Liver (tissue), 9 donors: Measurements from ENCODE around the gene KRT9. TPM values are rescaled to one million over a fixed set of nuclear protein-coding genes. Genes with fewer than 3 reads are reported as not detected.

Experiments
- DNase-seq: peaks from one replicate; pipeline ENCODE4 v3.0.0-alpha.2; 2017; ENCODE audit warnings: low spot score
- H3K27ac ChIP-seq, 2 donors: one replicate each; pipeline ENCODE4 v1.7.0; 2013; ENCODE audit warnings: inconsistent platforms in 2 of 2, low read length in 2 of 2, control low read depth in 1 of 2, low read depth in 1 of 2, mild to moderate bottlenecking in 1 of 2
- H3K27me3 ChIP-seq, 4 donors: one replicate each; pipeline versions ENCODE4 v1.6.1 to v1.7.0; 2013; ENCODE audit warnings: low read length in 3 of 4, inconsistent platforms in 1 of 4, mild to moderate bottlenecking in 1 of 4, moderate library complexity in 1 of 4; ENCODE audit not compliant: control insufficient read depth in 4 of 4, insufficient read depth in 4 of 4
- H3K36me3 ChIP-seq, 4 donors: one replicate each; pipeline versions ENCODE4 v1.6.1 to v1.7.0; 2013; ENCODE audit warnings: low read length in 3 of 4, mild to moderate bottlenecking in 3 of 4, low read depth in 1 of 4, moderate library complexity in 1 of 4; ENCODE audit not compliant: control insufficient read depth in 4 of 4, insufficient read depth in 3 of 4
- H3K4me1 ChIP-seq, 4 donors: one replicate each; pipeline versions ENCODE4 v1.6.1 to v1.7.0; 2013; ENCODE audit warnings: low read length in 3 of 4, mild to moderate bottlenecking in 3 of 4, moderate library complexity in 1 of 4; ENCODE audit not compliant: control insufficient read depth in 4 of 4, insufficient read depth in 4 of 4
- H3K4me3 ChIP-seq, 3 donors: one replicate each; pipeline versions ENCODE4 v1.6.1 to v1.7.0; 2013; ENCODE audit warnings: low read length in 3 of 3, control low read depth in 1 of 3, low read depth in 1 of 3, mild to moderate bottlenecking in 1 of 3
- H3K9ac ChIP-seq, 2 donors: one replicate each; pipeline ENCODE4 v1.7.0; 2013; ENCODE audit warnings: low read length in 2 of 2, mild to moderate bottlenecking in 2 of 2, moderate library complexity in 2 of 2, control low read depth in 1 of 2, low read depth in 1 of 2
- H3K9me3 ChIP-seq, 4 donors: one replicate each; pipeline versions ENCODE4 v1.6.1 to v1.7.0; 2013; ENCODE audit warnings: low read length in 3 of 4; ENCODE audit not compliant: control insufficient read depth in 4 of 4
- EGR1 ChIP-seq, 2 donors: IDR thresholded peaks; 2 replicates each; pipeline ENCODE4 v1.6.1; 2016 to 2018; ENCODE audit warnings: antibody characterized with exemption in 2 of 2, low read depth in 2 of 2
- FOXA1 ChIP-seq: IDR thresholded peaks from 2 replicates; pipeline ENCODE4 v1.6.1; 2016; ENCODE audit warnings: antibody characterized with exemption
- FOXA2 ChIP-seq: IDR thresholded peaks from 2 replicates; pipeline ENCODE4 v1.6.1; 2016; ENCODE audit warnings: antibody characterized with exemption
- GABPA ChIP-seq, 2 donors: IDR thresholded peaks in 1 of 2; conservative IDR thresholded peaks in 1 of 2; 2 replicates each; pipeline ENCODE4 v1.6.1; 2016; ENCODE audit warnings: antibody characterized with exemption in 2 of 2, mild to moderate bottlenecking in 1 of 2, moderate library complexity in 1 of 2
- HNF4A ChIP-seq, 2 donors: conservative IDR thresholded peaks; 2 replicates each; pipeline ENCODE4 v1.6.1; 2016; ENCODE audit warnings: antibody characterized with exemption in 2 of 2, mild to moderate bottlenecking in 2 of 2
- JUND ChIP-seq, 2 donors: IDR thresholded peaks; 2 replicates each; pipeline ENCODE4 v1.6.1; 2016; ENCODE audit warnings: antibody characterized with exemption in 2 of 2
- NR2F2 ChIP-seq: IDR thresholded peaks from 2 replicates; pipeline ENCODE4 v1.6.1; 2016; ENCODE audit warnings: antibody characterized with exemption
- RAD21 ChIP-seq, 2 donors: IDR thresholded peaks; 2 replicates each; pipeline ENCODE4 v1.6.1; 2016; ENCODE audit warnings: antibody characterized with exemption in 2 of 2, mild to moderate bottlenecking in 2 of 2
- RXRA ChIP-seq, 2 donors: IDR thresholded peaks; 2 replicates each; pipeline ENCODE4 v1.6.1; 2017 to 2018; ENCODE audit warnings: antibody characterized with exemption in 2 of 2, mild to moderate bottlenecking in 1 of 2
- SP1 ChIP-seq: IDR thresholded peaks from 2 replicates; pipeline ENCODE4 v1.6.1; 2018; ENCODE audit warnings: antibody characterized with exemption, mild to moderate bottlenecking
- TAF1 ChIP-seq: conservative IDR thresholded peaks from 2 replicates; pipeline ENCODE4 v1.6.1; 2016; ENCODE audit warnings: antibody characterized with exemption, mild to moderate bottlenecking
- YY1 ChIP-seq: IDR thresholded peaks from 2 replicates; pipeline ENCODE4 v1.6.1; 2016; ENCODE audit warnings: antibody characterized with exemption, mild to moderate bottlenecking
- ZBTB33 ChIP-seq: IDR thresholded peaks from 2 replicates; pipeline ENCODE4 v1.6.1; 2016; ENCODE audit warnings: antibody characterized with exemption
- WGBS: extraction: QIAGEN DNeasy Blood & Tissue Kit; methylation state at CpG from one replicate; pipeline ENCODE4 v1.1.7; 2013; 5-methylcytosine and 5-hydroxymethylcytosine counted together
- polyA plus RNA-seq, 2 donors: library from polyadenylated mRNA; stranded (reverse) in 1 of 2; unstranded in 1 of 2; fragments of 200-250 nt in 1 of 2; fragments of >200 nt in 1 of 2; fragmentation: Nextera tagmentation in 1 of 2; extraction: Ambion mirVana in 1 of 2; gene quantifications; one replicate each; pipeline versions ENCODE4 v1.2.1 to v1.2.3, GENCODE V29; 2013 to 2015
- total RNA-seq, 2 donors: library from RNA; depleted of rRNA; stranded (reverse); fragments of >200 nt; gene quantifications; one replicate each; pipeline ENCODE4 v1.2.3, GENCODE V29; 2014
- TF ChIP-seq, protein P1 (sequence below): IDR thresholded peaks from 2 replicates; pipeline ENCODE4 v1.6.1; 2016; ENCODE audit warnings: antibody characterized with exemption
- TF ChIP-seq, protein P2 (sequence below): IDR thresholded peaks from 2 replicates; pipeline ENCODE4 v1.6.1; 2016; ENCODE audit warnings: antibody characterized with exemption
- TF ChIP-seq, protein P3 (sequence below): IDR thresholded peaks from 2 replicates; pipeline ENCODE4 v1.6.1; 2016; ENCODE audit warnings: antibody characterized with exemption, mild to moderate bottlenecking
- donor health status: healthy.
- donor health status: healthy.
- donor health status: healthy.
- donor health status: healthy.
- donor health status: healthy.

KRT9 gene
- total and polyA plus RNA-seq, 4 donors = not detected

GRCh38 chr17:41523787-41524186 is 48.1 kb downstream of the KRT9 start:
- peaks cover 0 to 10% (median 4%) of the 10 kb centered on the region in 4 donors for H3K4me1 ChIP-seq
- peaks cover 0 to 5% (median 2%) of the 10 kb centered on the region in 4 donors for H3K27me3 ChIP-seq
- no peak for DNase-seq
- H3K36me3 ChIP-seq = no peaks in the 10 kb centered on the region
- H3K4me3 ChIP-seq = no peak overlapping the region
- 82% methylated on average over 19 of the region's 19 CpGs for WGBS
- H3K9me3 ChIP-seq = no peaks in the 10 kb centered on the region
- no peak overlapping the region for H3K9ac ChIP-seq
- no peak overlapping the region for H3K27ac ChIP-seq
- TF ChIP-seq YY1 (no peak), EGR1 (IDR thresholded peaks at IDR 0.05; ENCODE audit: low read depth in 2 of 2) (no peak)

- H3K27me3 ChIP-seq = peaks cover 0 to 3% (median 1%) of the 10 kb centered on the region in 4 donors
- H3K4me1 ChIP-seq = peaks cover 0 to 9% (median 4%) of the 10 kb centered on the region in 4 donors
- H3K9me3 ChIP-seq = no peaks in the 10 kb centered on the region
- TF ChIP-seq ZBTB33 (no peak), HNF4A (conservative IDR thresholded peaks at IDR 0.05) (no peak), YY1 (no peak), RXRA (IDR thresholded peaks at IDR 0.05) (no peak), SP1 (no peak), NR2F2 (no peak)
- TF ChIP-seq, protein P1, sequence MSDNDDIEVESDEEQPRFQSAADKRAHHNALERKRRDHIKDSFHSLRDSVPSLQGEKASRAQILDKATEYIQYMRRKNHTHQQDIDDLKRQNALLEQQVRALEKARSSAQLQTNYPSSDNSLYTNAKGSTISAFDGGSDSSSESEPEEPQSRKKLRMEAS = no peak
- 61% methylated on average over 4 of the region's 4 CpGs for WGBS
- no peaks in the 10 kb centered on the region for H3K36me3 ChIP-seq
- no peak for DNase-seq
- H3K27ac ChIP-seq = no peak overlapping the region
- no peak overlapping the region for H3K4me3 ChIP-seq
- no peak overlapping the region for H3K9ac ChIP-seq
Observed at GRCh38 chr17:41523225-41523593, 48.6 kb downstream of the KRT9 start.

DNA sequence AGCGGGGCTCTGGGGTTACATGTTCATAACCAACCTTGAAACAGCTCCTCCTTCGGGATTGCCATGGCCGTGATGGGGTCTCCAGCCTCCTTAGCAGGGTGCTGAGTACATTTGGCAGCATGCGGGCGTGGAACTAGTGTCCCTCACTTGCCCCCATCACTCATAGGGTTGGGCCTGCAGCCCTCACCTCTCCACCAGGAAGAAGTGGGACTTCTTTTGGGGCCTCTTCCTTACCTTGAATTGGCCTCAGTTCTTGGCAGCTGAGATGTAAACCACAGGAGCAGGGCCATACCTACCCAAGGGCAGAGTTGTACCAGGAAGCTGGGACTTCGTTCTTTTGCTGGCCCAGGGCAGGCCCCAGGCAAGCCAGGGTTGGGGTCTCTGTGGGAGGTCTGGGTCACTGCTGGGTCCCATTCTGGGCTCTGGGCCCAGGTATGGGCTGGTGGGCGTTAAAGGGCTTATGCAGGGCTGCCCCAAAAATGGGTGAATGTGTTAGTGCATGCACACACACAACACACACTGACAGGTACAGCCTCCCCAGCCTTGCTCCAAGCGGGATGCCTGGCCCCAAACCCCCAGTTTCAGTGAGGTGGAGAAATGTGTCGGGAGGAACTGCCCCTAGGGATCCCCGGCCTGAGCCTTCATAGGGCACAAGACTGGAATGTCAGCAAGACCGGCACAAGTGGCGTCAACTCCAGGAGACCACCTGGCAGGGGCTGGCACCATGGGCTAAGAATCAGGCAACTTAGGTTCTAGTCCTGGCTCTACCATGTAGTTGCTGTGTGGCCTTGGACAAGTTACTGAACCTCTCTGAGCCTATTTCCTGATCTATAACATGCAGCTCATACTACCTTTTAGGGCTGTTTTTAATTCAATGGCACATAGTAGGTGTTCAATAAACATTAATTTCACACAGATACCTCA is 49.3 kb downstream of the KRT9 start:
- H3K4me1 ChIP-seq = peaks cover 0 to 3% (median 0%) of the 10 kb centered on the region in 4 donors
- H3K27me3 ChIP-seq = no peaks in the 10 kb centered on the region
- 85% methylated on average over 12 of the region's 12 CpGs for WGBS
- no peaks in the 10 kb centered on the region for H3K36me3 ChIP-seq
- no peak overlapping the region for H3K4me3 ChIP-seq
- no peaks in the 10 kb centered on the region for H3K9me3 ChIP-seq
- no peak overlapping the region for H3K27ac ChIP-seq
- H3K9ac ChIP-seq = no peak overlapping the region
- DNase-seq = no peak
- no peak for TF ChIP-seq YY1
- TF ChIP-seq RAD21 (IDR thresholded peaks at IDR 0.05) = no peak
- TF ChIP-seq JUND (IDR thresholded peaks at IDR 0.05) = no peak
- TF ChIP-seq NR2F2 = no peak
- TF ChIP-seq, protein P2, sequence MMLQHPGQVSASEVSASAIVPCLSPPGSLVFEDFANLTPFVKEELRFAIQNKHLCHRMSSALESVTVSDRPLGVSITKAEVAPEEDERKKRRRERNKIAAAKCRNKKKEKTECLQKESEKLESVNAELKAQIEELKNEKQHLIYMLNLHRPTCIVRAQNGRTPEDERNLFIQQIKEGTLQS = no peak
- TF ChIP-seq, protein P3, sequence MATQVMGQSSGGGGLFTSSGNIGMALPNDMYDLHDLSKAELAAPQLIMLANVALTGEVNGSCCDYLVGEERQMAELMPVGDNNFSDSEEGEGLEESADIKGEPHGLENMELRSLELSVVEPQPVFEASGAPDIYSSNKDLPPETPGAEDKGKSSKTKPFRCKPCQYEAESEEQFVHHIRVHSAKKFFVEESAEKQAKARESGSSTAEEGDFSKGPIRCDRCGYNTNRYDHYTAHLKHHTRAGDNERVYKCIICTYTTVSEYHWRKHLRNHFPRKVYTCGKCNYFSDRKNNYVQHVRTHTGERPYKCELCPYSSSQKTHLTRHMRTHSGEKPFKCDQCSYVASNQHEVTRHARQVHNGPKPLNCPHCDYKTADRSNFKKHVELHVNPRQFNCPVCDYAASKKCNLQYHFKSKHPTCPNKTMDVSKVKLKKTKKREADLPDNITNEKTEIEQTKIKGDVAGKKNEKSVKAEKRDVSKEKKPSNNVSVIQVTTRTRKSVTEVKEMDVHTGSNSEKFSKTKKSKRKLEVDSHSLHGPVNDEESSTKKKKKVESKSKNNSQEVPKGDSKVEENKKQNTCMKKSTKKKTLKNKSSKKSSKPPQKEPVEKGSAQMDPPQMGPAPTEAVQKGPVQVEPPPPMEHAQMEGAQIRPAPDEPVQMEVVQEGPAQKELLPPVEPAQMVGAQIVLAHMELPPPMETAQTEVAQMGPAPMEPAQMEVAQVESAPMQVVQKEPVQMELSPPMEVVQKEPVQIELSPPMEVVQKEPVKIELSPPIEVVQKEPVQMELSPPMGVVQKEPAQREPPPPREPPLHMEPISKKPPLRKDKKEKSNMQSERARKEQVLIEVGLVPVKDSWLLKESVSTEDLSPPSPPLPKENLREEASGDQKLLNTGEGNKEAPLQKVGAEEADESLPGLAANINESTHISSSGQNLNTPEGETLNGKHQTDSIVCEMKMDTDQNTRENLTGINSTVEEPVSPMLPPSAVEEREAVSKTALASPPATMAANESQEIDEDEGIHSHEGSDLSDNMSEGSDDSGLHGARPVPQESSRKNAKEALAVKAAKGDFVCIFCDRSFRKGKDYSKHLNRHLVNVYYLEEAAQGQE = no peak
- TF ChIP-seq TAF1 = no peak
- no peak for TF ChIP-seq FOXA1
- no peak for TF ChIP-seq HNF4A (conservative IDR thresholded peaks at IDR 0.05)
- no peak for TF ChIP-seq SP1
- TF ChIP-seq, protein P1 = no peak
- no peak for TF ChIP-seq RXRA (IDR thresholded peaks at IDR 0.05)
- no peak for TF ChIP-seq FOXA2
- no peak for TF ChIP-seq ZBTB33
- TF ChIP-seq GABPA (IDR thresholded peaks at IDR 0.05 in 1 of 2, conservative IDR thresholded peaks at IDR 0.05 in 1 of 2) = no peak
